AG10803 (cell line): ENCODE measurements around the gene MTMR2.

Experiments
- DNase-seq: peaks from one replicate; pipeline ENCODE4 v3.0.0; 2010; ENCODE audit warnings: low read depth
- H3K4me3 ChIP-seq: 2 replicates; pipeline ENCODE4 v1.5.1; 2011; ENCODE audit warnings: mild to moderate bottlenecking, low read length, control low read depth
- CTCF ChIP-seq: conservative IDR thresholded peaks from 2 replicates; pipeline ENCODE4 v1.5.1; 2011; ENCODE audit warnings: mild to moderate bottlenecking, low read length, control low read depth, inconsistent platforms

MTMR2 gene

GRCh38 chr11:95849087-95849825 is 74.7 kb downstream of the MTMR2 start:
- no peak overlapping the region for H3K4me3 ChIP-seq
- peak; percentile 69 for DNase-seq
- TF ChIP-seq CTCF = peak; percentile 63

- no peak for TF ChIP-seq CTCF
- DNase-seq = no peak
These were observed 78.7 kb downstream of the MTMR2 start for GRCh38 chr11:95845167-95845566.

GRCh38 chr11:95835768-95836488 is 88.0 kb downstream of the MTMR2 start:
- H3K4me3 ChIP-seq = no peak overlapping the region
- peak; percentile 92 for DNase-seq
- TF ChIP-seq CTCF = peak; percentile 94

More at GRCh38 chr11:95845167-95845566, 78.7 kb downstream of the MTMR2 start:
- no peak overlapping the region for H3K4me3 ChIP-seq

GRCh38 chr11:95835351-95835750 is 88.6 kb downstream of the MTMR2 start:
- DNase-seq = peak; percentile 17
- no peak for TF ChIP-seq CTCF
- no peak overlapping the region for H3K4me3 ChIP-seq

GRCh38 chr11:95833378-95833777 is 90.5 kb downstream of the MTMR2 start:
- no peak overlapping the region for H3K4me3 ChIP-seq
- TF ChIP-seq CTCF = no peak
- DNase-seq = no peak

GRCh38 chr11:95832763-95833162 is 91.1 kb downstream of the MTMR2 start:
- no peak for TF ChIP-seq CTCF

More at GRCh38 chr11:95832763-95833162, 91.1 kb downstream of the MTMR2 start:
- peak; percentile 16 for DNase-seq
- H3K4me3 ChIP-seq = no peak overlapping the region
